SK-MEL-5 (cell line): Measurements from ENCODE around the gene BMP6. TPM values are rescaled to one million over a fixed set of nuclear protein-coding genes. Genes with fewer than 3 reads are reported as not detected.
"Not testable (repeated sequence)": the region's sequence is repeated elsewhere in the genome, so short reads cannot be mapped to it uniquely, and the experiment has no call there.

Experiments
- DNase-seq: peaks from one replicate; pipeline ENCODE4 v3.0.0-alpha.2; 2016; ENCODE audit warnings: low read depth, low spot score
- in situ Hi-C: cut with HindIII; loops from 2 replicates; pipeline ENCODE4 v1.10.0; 2016; ENCODE audit warnings: low sequenced_read_pairs, high pct_unique_total_duplicates, low pct_unique_long_range_greater_than_20kb
- total RNA-seq: library from RNA; depleted of rRNA; stranded (reverse); fragments of >200 nt; shearing (Covaris generic); gene quantifications from 2 replicates; pipeline ENCODE4 v1.2.3, GENCODE V29; 2014

BMP6 gene
- total RNA-seq, 1 experiment from 2014 or later = 0.05 TPM

DNA sequence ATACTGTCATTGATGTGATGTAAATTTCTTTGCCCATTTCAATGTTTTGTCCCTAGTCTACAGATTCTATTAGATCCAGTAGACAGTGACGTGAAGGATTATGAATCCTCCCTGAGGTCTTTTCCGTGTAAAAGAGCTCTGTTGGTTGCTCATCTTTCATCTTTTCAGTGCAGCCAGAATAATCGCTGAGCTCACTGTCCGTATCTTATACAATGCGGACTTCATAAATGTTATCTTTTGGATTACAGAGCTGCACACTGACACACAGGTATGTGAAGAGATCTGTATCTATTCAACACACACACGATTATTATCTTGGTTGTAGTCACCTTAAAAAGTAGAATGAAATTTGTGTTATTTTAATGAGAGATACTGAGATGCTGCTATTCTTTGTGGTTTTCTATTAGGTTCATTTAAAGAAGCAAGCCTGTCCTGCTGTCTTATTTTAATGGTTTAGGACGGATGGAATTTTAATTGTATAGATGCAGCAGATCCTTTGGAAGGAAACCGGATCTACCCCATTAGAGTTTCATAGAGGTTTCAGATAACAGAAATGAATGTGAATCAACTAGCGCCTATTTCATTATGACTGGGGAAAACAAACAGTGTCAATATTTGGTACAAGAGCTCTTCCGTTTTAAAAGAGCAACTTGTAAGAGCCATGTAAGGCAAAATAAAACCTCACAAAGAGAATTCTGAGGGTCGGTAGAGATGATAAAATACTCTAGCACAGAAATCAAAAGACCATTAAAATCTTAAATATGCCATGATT lies 79.4 kb downstream of the BMP6 start:
- DNase-seq = no peak
- in situ Hi-C loops = no loop called here

DNA sequence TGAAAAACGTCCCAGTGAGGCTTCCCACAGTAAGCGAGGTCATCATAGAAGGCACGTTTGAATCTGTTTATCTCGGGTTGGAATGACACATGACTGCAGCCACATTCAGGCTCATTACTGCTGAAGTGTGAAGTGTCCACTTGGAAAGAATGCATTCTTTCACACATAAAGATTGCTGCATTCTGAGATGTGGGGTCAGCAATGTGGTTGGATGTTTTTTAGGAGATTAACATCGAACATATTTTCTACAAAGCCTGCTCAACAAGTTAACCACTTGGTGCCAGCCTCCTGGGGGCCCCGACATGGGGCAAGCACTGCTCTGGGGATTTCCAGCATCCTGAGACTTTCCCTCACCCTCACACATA lies 79.9 kb downstream of the BMP6 start:
- in situ Hi-C loops = no loop called here
- no peak for DNase-seq

DNA sequence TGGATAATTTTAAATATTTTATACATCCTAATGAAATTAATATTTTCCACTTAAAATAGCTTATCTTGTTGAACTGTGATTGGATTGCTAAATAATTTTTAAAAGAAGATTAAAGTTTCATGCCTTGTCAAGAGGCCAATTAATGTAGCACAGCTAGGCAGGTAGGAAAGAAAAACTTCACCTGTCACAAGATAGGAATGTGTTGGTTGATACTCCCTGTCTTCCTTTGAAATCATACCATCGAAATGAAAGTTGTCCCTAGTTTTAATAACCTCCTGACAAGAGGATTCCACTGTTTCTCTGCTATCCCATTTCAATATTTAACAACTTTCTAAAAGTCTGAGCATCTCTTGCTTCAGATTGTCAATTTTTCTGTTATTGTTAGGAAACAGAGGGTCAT lies 80.8 kb downstream of the BMP6 start:
- in situ Hi-C loops = no loop called here
- no peak for DNase-seq

DNA sequence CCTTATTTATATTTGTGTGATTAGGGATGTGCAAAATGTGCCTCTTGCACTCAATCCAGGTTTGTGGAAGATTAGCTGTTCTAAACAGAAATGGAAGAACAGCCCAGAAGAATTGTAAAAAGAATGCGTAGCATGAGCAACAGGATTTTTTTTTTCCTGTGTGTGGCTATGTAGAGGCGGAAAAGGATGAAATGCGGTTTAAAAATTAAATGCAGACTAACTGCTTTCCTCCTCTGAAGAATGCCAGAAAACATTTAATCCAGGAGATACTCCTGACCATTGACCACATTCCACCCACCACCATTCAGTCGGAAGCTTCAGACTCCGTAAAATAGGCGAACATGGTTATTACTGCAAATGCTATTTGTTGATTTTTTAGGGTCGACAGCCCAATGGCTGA lies 83.4 kb downstream of the BMP6 start:
- in situ Hi-C loops = no loop called here
- no peak for DNase-seq

DNA sequence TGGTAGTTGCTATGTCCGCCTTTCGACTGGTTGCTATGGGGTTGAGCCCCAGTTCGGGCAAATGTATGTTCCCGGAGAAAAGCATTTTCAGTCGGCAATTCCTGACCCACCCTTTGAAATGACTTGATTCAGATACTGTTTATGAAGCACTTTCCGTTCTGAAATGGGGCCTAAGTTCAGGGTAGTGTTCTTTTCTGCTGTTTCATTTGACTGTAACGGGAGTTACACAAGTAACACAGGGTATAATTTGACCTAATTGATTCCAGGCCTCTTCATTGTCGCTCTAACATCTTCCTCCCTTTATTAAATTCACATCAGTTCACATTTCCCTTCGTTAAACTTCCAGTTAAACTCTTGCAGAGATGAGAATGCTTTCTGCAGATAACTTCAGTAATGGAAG lies 85.5 kb downstream of the BMP6 start:
- in situ Hi-C loops = no loop called here
- no peak for DNase-seq

DNA sequence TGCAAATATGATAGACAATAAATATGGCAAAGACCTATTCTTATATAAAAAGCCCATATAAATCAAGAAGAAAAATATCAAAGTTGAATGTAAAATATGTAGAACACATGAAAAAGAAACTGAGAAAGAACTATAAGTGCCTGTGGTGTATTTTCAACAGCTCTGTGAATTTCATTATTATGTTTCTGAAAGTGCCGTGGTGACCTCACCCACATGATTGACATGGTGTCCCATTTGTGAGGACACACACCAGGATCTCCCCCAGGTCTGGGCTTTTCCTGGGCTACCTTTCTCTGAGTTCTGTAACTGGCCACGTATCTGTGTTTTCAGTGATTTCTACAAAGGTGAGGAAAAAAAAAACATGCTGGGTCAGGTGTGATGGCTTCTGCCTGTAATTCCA lies 86.7 kb downstream of the BMP6 start:
- in situ Hi-C loops = no loop called here
- no peak for DNase-seq

DNA sequence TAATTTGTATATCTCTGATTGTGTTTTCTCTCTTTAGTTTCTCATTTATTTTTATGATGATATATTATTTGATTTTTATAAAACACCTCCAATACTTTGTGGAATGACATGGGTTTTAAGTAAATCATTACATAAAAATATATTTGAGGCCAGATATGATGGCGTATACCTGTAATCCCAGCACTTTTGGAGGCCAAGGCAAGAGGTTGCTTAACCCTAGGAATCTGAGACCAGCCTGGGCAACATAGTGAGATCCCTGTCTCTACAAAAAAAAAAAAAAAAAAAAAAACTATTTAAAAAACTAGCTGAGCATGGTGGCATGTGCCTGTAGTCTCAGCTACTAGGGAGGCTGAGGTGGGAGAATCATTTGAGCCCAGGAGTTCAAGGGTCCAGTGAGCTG lies 87.3 kb downstream of the BMP6 start:
- no peak for DNase-seq
- in situ Hi-C loops = no loop called here

DNA sequence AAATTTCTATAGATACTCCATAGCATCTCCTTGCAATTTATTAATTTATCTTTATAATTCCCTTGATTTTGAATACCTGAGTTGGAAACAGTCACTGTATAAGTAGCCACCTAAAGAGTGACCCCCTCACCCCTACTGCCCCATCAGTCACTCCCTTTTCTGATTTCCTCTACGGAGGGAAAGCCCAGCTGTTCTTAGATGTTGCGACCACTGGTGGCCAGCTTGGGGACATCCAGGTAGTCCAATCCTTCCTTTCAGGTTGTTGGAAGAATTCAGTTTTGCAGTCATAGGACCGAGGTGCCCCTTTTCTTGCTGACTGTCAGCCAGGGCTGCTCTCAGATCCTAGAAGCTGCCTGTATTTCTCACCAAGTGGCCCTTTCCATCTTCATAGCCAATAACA lies 87.8 kb downstream of the BMP6 start:
- in situ Hi-C loops = no loop called here

DNA sequence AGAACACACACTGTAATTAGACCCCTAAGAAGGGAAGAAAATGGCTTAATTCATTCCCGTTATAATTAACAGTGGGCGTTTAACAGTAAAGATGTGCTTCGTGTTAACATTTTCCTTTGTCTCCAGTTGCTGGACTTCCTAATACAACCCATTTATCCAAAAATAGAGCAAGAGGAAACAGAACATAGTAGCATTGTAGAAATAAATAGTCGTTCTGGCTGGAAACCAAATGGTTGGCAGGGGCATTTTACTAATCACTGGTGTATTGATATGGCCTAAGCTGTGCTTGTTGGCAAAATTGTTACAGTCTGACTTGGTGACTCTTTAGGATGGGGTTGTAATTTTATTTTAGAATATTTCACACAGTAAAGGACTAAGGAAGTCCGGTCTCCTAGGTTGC lies 89.8 kb downstream of the BMP6 start:
- in situ Hi-C loops = no loop called here
- no peak for DNase-seq

More for the DNA sequence above, 87.8 kb downstream of the BMP6 start:
- DNase-seq = peak; percentile 41

DNA sequence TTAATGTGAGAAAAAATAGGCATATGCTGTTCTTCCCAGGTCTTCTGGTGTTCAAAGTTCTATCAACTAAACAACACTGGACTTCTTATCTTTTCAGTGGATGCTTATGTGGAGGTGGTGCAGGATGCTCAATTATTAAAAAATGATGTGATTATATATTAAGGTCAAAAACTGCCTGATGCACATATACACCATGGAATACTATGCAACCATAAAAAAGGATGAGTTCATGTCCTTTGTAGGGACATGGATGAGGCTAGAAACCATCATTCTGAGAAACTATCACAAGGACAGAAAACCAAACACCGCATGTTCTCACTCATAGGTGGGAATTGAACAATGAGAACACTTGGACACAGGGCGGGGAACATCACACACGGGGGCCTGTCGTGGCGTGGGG lies 91.3 kb downstream of the BMP6 start:
- DNase-seq, in situ Hi-C loops: not testable (repeated sequence)

DNA sequence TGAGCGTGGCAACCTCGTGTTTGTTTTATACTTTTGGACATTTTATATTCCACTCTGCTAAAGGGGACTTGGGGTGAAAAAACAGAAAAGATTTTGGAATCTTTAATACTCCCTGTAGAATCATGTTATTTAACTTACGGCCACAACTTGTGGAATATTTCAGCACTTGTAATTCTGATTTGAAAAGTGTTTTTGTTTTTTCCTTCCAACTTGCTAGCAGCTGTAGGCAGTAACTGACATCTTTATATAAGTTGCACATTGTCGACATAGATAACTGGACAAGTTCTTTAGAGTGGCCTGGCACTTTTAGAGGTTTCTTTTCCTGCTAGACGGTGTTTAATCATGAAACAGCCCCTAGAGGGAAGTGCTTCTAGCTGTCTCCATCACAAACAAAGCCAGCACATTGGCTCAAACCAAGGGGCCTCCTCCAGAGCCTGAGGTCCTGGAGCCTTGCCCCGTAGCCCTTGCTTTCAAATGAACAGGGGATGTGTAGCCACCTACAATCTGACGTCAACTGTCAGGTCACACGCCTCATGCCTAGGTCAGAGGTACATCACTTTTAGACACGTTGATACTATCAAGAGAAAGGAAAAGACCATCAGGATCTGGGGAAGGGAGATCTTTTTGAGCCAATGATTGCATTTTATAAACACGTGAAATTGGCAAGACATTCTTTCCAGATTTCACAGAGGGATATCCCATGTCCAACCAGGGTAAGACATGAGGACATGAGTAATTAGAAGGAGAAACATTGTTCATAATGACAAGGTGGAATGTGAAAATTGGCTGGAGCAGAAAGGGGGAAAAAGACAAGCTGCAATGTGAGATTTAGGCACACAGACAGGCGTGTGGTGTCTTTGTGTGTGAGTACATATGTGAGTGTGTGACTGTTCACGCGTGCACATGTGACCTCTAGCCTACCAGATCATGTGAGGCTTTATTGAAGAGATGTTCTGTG lies 92.6 kb downstream of the BMP6 start:
- in situ Hi-C loops = no loop called here
- DNase-seq = no peak

DNA sequence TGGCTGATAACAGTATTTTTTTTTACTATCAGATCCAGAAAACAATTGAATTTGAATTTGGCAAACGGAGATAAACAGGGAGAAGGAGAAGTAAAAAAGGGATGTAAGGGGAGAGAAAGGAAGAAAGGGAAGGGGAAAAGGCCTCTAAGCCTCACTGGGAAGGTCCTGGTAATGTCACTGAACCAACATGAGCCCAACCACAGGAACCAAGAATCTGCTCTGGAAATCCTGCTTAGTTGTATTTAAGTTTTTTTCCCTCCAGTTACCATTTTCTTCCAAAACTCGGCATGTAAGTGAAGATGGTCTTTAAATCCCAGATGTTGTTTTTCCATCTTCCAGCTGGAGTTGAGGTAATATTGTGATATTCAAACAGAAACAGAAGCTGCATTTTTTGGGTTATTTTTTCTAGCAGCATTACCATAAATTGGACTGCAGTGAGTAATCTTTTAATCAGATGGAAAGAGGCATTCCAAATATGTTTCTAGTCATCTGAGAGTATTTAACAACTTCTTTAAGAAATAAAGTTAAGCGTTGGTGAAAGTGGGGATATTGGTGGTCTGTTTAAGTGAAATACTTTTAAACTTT lies 93.6 kb downstream of the BMP6 start:
- in situ Hi-C loops = no loop called here
- no peak for DNase-seq

DNA sequence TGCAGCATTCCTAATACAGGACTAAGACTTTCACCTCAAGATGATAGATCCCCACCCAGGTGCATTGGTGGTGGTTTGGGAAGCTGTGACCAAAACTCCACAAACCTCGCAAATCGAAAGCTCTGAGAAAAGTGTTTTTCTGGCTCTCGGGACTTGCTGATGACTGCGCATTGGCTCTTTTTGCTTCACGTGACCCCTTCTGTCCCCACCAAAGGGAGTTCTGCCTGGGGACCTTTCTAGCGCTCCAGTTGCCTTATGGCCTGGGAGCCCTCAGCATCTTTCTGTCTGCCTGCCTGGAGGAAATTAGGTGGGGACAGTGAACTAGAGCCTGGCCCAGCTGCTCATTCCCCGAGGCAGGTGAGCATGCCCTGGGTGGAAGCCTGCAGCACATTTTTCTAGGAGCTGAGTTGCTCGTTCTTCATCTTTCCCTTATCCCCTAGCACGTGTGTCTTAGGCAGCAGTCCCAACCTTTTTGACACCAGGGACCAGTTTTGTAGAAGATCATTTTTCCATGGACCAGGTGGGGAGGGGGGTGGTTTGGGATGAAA lies 94.5 kb downstream of the BMP6 start:
- in situ Hi-C loops = no loop called here
- no peak for DNase-seq

DNA sequence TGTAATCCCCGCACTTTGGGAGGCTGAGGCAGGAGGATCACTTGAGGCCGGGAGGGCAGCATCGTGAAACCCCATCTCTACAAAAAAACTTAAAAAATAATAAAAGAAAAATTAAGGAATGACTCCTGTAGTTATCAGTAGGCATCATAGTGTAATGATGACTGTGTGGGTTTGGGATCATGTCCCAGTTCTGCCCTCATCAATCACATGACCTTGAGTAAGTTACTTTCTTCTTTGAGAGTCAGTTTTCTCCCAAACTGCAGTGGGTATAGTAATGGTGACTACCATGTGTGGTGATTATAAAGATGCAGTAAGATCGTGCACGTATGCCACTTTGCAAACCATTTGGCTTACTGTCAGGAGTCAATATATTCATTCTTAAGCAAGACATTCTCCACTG lies 95.5 kb downstream of the BMP6 start:
- DNase-seq = peak; percentile 15
- in situ Hi-C loops = no loop called here

DNA sequence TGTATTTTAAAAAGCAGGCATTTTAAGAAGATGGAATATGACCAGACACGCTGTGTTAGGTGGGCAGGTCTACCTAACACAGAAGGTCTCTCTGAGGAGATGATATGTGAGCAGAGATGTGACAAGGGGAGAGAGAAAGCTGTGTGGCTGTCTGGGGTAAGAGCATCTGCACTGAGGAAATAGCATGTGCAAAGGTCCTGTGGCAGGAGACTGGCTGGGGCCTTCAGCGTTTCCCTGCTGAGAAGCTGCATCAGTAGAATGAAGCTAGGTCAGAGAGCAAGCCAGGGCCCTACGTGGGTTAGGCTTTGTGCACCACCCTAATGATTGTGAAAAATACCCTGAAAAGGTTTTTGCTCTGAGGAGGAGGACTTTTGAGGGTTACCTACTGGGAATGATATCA lies 97.7 kb downstream of the BMP6 start:
- in situ Hi-C loops = no loop called here
- no peak for DNase-seq

DNA sequence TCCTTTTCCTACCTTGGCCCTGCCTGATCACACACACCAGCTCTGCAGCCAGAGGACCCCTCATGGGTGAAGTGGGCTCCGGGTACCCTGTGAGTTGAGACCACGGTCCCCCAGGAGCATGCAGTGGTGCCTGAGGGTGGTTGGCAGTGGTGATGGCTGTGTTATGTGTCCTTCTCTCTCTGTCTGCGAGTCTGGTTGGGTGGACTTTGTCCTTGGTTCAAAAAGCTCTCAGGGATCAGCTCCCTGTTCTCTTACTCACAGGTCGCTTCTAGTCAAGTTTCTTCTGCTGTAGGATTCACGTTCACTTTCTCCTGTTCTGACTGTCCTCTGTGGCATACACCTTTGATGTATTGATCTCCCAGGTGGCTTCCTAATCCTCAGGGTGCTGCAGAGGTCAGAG lies 100.1 kb downstream of the BMP6 start:
- no peak for DNase-seq
- in situ Hi-C loops = no loop called here

DNA sequence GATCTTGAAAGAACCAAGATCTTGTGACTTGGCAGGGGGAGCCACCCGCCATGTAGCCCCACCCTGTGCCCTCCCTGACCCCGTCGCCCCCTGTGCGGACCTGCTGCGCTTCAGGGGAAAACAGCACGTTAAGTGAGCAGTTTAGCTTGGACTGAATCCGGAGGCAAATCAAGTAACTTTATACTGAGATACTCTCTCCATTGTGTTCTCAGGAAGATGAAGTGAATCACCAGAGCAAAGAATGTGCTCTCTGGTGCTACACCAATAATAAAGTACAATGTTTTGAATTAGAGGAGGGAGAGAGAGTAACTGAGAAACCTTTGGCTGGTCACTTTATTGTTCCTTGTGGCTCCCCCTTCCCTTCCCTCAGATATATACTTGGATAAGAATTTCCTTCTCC lies 101.2 kb downstream of the BMP6 start:
- DNase-seq = no peak
- in situ Hi-C loops = no loop called here

DNA sequence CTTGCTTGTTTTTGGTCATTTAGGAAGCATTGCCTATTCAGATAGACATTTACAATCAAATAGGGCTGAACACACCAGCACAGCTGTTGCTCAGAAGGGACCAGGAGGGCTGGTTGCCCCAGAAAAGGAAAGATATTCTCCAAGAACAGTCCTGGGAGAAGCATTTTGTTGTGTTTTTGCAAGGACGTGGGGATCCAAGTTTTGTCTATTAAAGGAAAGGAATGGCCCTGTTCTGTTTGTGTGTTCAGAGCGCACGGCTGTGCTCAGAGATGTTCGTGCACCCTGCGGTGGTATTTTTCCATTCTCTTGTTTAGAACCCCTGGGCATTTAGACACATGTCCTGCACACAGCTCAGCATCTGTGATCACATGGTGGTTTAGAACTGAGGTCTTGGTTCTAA lies 102.2 kb downstream of the BMP6 start:
- DNase-seq = no peak
- in situ Hi-C loops = no loop called here
